ENCODE data around the gene SYNPO2. TPM values are rescaled to one million over a fixed set of nuclear protein-coding genes. Genes with fewer than 3 reads are reported as not detected.

SYNPO2 gene
- total and polyA plus RNA-seq, 2 of the 8 experiments (the other 6 are each of a cell fraction or from before 2014, with no cell fraction given), result 0.50 to 4.2 TPM

DNA sequence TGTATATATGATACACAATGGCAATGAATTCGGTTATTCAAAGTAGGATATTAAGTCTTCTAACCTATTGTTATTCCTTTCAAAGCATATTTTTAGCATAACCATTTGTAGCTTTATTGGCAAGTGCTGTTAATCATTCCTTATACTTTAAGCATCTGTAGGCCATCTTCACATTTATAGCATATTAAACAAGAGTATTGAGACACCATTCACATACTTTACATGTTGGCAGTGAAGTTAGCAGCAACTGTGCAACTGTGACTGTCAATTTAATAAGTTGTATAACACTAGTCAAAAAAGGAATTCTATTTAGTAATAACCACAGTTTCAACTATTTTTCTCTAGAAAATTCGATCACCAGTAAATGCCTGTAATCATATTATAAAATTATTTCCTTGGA is 139.6 kb downstream of the SYNPO2 start:
- Histone ChIP-seq H3K4me1 (replicated peaks in 1 of 4; ENCODE audit: control insufficient read depth in 3 of 4, insufficient read depth in 4 of 4, low read length in 3 of 4) (peaks cover 0 to 4% (median 3%) of the 10 kb centered on the region in 4 experiments; a peak in 2 of 7 replicates), H2BK5ac (ENCODE audit: low read depth, low read length) (no peak overlapping the region), H4K8ac (ENCODE audit: extremely low read depth, insufficient read depth, low read length) (no peak overlapping the region), H4K5ac (ENCODE audit: insufficient read length, low read depth, low read length) (no peak overlapping the region), H3K9ac (replicated peaks in 1 of 4; ENCODE audit: extremely low read depth in 1 of 4, low read depth in 3 of 4, low read length in 3 of 4) (no peak overlapping the region), H3K27ac (ENCODE audit: low read depth, low read length) (no peak overlapping the region), H3K9me3 (ENCODE audit: insufficient read depth in 2 of 2, low read depth in 1 of 2, low read length in 1 of 2) (no peaks in the 10 kb centered on the region), H3K56ac (replicated peaks; ENCODE audit: insufficient read length, low read depth, low read length) (no peak overlapping the region), H2BK120ac (replicated peaks; ENCODE audit: low read depth, low read length) (no peak overlapping the region), H3K23ac (ENCODE audit: insufficient read length) (no peak overlapping the region), H3K14ac (ENCODE audit: insufficient read length) (no peak overlapping the region), H3K36me3 (ENCODE audit: control insufficient read depth in 2 of 4, insufficient read depth in 4 of 4, low read length in 3 of 4) (no peaks in the 10 kb centered on the region), H3K79me1 (ENCODE audit: low read depth, low read length) (no peaks in the 10 kb centered on the region), H2BK15ac (ENCODE audit: low read length) (no peak overlapping the region), H3K4me2 (ENCODE audit: insufficient read depth in 1 of 2, low read depth in 2 of 2, low read length in 2 of 2) (no peak overlapping the region), H3K4me3 (ENCODE audit: extremely low read depth in 1 of 4, insufficient read depth in 2 of 4, low read depth in 3 of 4, low read length in 4 of 4) (no peak overlapping the region), H2BK20ac (ENCODE audit: low read length) (no peak overlapping the region), H3K18ac (ENCODE audit: extremely low read depth, low read length) (no peak overlapping the region), H3K4ac (replicated peaks; ENCODE audit: insufficient read length, low read depth, low read length) (no peak overlapping the region), H3K23me2 (ENCODE audit: low read depth, low read length) (no peaks in the 10 kb centered on the region), H4K91ac (replicated peaks; ENCODE audit: insufficient read length, low read length) (no peak overlapping the region), H2BK12ac (ENCODE audit: low read depth, low read length) (no peak overlapping the region), H4K20me1 (replicated peaks in 1 of 2; ENCODE audit: control insufficient read depth in 1 of 2, insufficient read depth in 2 of 2, low read length in 2 of 2) (no peaks in the 10 kb centered on the region), H2AFZ (ENCODE audit: low read length) (no peak overlapping the region), H3K27me3 (replicated peaks in 1 of 4; ENCODE audit: control insufficient read depth in 3 of 4, extremely low read depth in 1 of 4, insufficient read depth in 3 of 4, low read length in 3 of 4) (no peaks in the 10 kb centered on the region), H2AK5ac (ENCODE audit: low read depth, low read length) (no peak overlapping the region), H3K79me2 (ENCODE audit: control insufficient read depth in 1 of 2, insufficient read depth in 2 of 2, low read length in 2 of 2) (no peaks in the 10 kb centered on the region)
- FAIRE-seq (no peak), DNase-seq (ENCODE audit: low read depth in 1 of 2, low spot score in 2 of 2) (no peak)
- CTCF ChIA-PET (ENCODE audit: partially characterized antibody), result interaction anchor here (0.6 kb wide), 1 partner anchor 12 kb away, joined by 4 read pairs; no protein-coding TSS in a partner anchor
- TF ChIP-seq GTF2F1 (IDR thresholded peaks at IDR 0.05; ENCODE audit: borderline replicate concordance, low read depth, low read length) (no peak), TCF12 (IDR thresholded peaks at IDR 0.05; ENCODE audit: low read depth, low read length) (no peak), NRF1 (IDR thresholded peaks at IDR 0.05; ENCODE audit: low read depth, low read length) (no peak)
- TF ChIP-seq, protein P1, sequence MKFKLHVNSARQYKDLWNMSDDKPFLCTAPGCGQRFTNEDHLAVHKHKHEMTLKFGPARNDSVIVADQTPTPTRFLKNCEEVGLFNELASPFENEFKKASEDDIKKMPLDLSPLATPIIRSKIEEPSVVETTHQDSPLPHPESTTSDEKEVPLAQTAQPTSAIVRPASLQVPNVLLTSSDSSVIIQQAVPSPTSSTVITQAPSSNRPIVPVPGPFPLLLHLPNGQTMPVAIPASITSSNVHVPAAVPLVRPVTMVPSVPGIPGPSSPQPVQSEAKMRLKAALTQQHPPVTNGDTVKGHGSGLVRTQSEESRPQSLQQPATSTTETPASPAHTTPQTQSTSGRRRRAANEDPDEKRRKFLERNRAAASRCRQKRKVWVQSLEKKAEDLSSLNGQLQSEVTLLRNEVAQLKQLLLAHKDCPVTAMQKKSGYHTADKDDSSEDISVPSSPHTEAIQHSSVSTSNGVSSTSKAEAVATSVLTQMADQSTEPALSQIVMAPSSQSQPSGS (IDR thresholded peaks at IDR 0.05; ENCODE audit: low read length), result no peak
- WGBS, 2 experiments (ENCODE audit: extremely low coverage in 1 of 2, insufficient coverage in 1 of 2, insufficient read length in 1 of 2, insufficient replicate concordance in 2 of 2, low coverage in 1 of 2, low lambda C conversion rate in 2 of 2, missing lambda C conversion rate in 1 of 2), result 85% methylated on average over 2 of the region's 2 CpGs; no CpG with 5 or more reads in 1 of the 2 experiments
- POLR2A ChIA-PET (ENCODE audit: partially characterized antibody), result no interaction called here

All from H1 (cell line).